Caco-2 (cell line): ENCODE measurements around the gene IQCK. TPM values are rescaled to one million over a fixed set of nuclear protein-coding genes. Genes with fewer than 3 reads are reported as not detected.

Experiments
- BruUV-seq: library from RNA; stranded (reverse); fragments of 400-500 nt; replicated peaks from 2 replicates; lab custom pipeline; 2021; lab: Mats Ljungman, UMichigan
- CTCF ChIA-PET: fragments of 300-600 bp; sonication (Branson Sonifier 250); formaldehyde crosslinking; loops from one replicate; lab custom pipeline; 2022; ENCODE audit warnings: antibody characterized with exemption; lab: Charles Lee
- POLR2A ChIA-PET: fragments of 300-600 bp; sonication (Branson Sonifier 250); formaldehyde crosslinking; loops from one replicate; lab custom pipeline; 2022; ENCODE audit warnings: antibody characterized with exemption; lab: Charles Lee
- DNase-seq, 2 experiments: peaks; one replicate each; pipeline versions ENCODE4 v3.0.0 to v3.0.0-alpha.2; 2020 to 2022
- H3K27me3 ChIP-seq: replicated peaks from 2 replicates; pipeline ENCODE4 v1.6.0; 2011; ENCODE audit warnings: low read length; ENCODE audit not compliant: control insufficient read depth, insufficient read depth
- H3K36me3 ChIP-seq: 2 replicates; pipeline ENCODE4 v1.5.1; 2011; ENCODE audit warnings: low read length; ENCODE audit not compliant: control insufficient read depth, insufficient read depth
- H3K4me1 ChIP-seq: fragments of 250-450 bp; sonication (Bioruptor Pico); 2 replicates; pipeline ENCODE4 v1.5.1; 2020; ENCODE audit warnings: mild to moderate bottlenecking
- H3K4me3 ChIP-seq: 2 replicates; pipeline ENCODE4 v1.5.1; 2011; ENCODE audit warnings: low read depth, mild to moderate bottlenecking, control low read depth, low read length
- H3K9me3 ChIP-seq: fragments of 250-450 bp; sonication (Bioruptor Pico); 2 replicates; pipeline ENCODE4 v1.5.1; 2020; ENCODE audit warnings: mild to moderate bottlenecking, moderate library complexity
- H3K27ac Mint-ChIP-seq: one replicate; pipeline ENCODE4 v1.8.0; 2022; ENCODE audit warnings: mixed read lengths; ENCODE audit not compliant: unreplicated experiment
- H3K27me3 Mint-ChIP-seq: one replicate; pipeline ENCODE4 v1.8.0; 2022; ENCODE audit warnings: mixed read lengths; ENCODE audit not compliant: insufficient read depth, unreplicated experiment
- H3K36me3 Mint-ChIP-seq: one replicate; pipeline ENCODE4 v1.8.0; 2022; ENCODE audit warnings: mild to moderate bottlenecking, mixed read lengths; ENCODE audit not compliant: insufficient read depth, unreplicated experiment
- H3K4me1 Mint-ChIP-seq: one replicate; pipeline ENCODE4 v1.8.0; 2022; ENCODE audit warnings: low read depth, mixed read lengths; ENCODE audit not compliant: unreplicated experiment
- H3K4me3 Mint-ChIP-seq: one replicate; pipeline ENCODE4 v1.8.0; 2022; ENCODE audit warnings: mild to moderate bottlenecking, moderate library complexity, mixed read lengths; ENCODE audit not compliant: unreplicated experiment
- H3K9me3 Mint-ChIP-seq: one replicate; pipeline ENCODE4 v1.8.0; 2022; ENCODE audit warnings: mixed read lengths; ENCODE audit not compliant: unreplicated experiment
- intact Hi-C: fragments of 100-400 bp; cut with micrococcal nuclease; formaldehyde crosslinking; loops from one replicate; pipeline ENCODE4 v1.10.0; 2022; ENCODE audit not compliant: unreplicated experiment
- total RNA-seq: library from RNA; stranded (reverse); gene quantifications from 2 replicates; pipeline ENCODE4 v1.2.3, GENCODE V29; 2022
- TF ChIP-seq, protein P1 (sequence below), 2 experiments: fragments of 200-600 bp in 1 of 2; IDR thresholded peaks; 1 replicate in 1 of 2; 2 replicates in 1 of 2; pipeline versions ENCODE4 v1.5.1 to v1.8.0; 2011 to 2022; ENCODE audit warnings: antibody characterized with exemption in 1 of 2, control low read depth in 1 of 2, inconsistent platforms in 1 of 2, low read depth in 1 of 2, low read length in 1 of 2, mild to moderate bottlenecking in 1 of 2, moderate library complexity in 1 of 2; ENCODE audit not compliant: insufficient read depth in 1 of 2, severe bottlenecking in 1 of 2, unreplicated experiment in 1 of 2

IQCK gene
- total RNA-seq, 1 experiment from 2014 or later: 2.0 TPM

GRCh38 chr16:19685176-19685575 lies 32.9 kb upstream of the IQCK start:
- H3K27me3 ChIP-seq: no peaks in the 10 kb centered on the region
- no peaks in the 10 kb centered on the region for H3K9me3 ChIP-seq
- ChIA-PET CTCF (no interaction called here), POLR2A (no interaction called here)
- no TSS peak for BruUV-seq
- Mint-ChIP-seq H3K4me1 (no peaks in the 10 kb centered on the region), H3K27me3 (no peaks in the 10 kb centered on the region), H3K4me3 (no peak overlapping the region), H3K27ac (no peak overlapping the region), H3K36me3 (no peaks in the 10 kb centered on the region), H3K9me3 (no peaks in the 10 kb centered on the region)
- no peaks in the 10 kb centered on the region for H3K36me3 ChIP-seq
- TF ChIP-seq, protein P1, sequence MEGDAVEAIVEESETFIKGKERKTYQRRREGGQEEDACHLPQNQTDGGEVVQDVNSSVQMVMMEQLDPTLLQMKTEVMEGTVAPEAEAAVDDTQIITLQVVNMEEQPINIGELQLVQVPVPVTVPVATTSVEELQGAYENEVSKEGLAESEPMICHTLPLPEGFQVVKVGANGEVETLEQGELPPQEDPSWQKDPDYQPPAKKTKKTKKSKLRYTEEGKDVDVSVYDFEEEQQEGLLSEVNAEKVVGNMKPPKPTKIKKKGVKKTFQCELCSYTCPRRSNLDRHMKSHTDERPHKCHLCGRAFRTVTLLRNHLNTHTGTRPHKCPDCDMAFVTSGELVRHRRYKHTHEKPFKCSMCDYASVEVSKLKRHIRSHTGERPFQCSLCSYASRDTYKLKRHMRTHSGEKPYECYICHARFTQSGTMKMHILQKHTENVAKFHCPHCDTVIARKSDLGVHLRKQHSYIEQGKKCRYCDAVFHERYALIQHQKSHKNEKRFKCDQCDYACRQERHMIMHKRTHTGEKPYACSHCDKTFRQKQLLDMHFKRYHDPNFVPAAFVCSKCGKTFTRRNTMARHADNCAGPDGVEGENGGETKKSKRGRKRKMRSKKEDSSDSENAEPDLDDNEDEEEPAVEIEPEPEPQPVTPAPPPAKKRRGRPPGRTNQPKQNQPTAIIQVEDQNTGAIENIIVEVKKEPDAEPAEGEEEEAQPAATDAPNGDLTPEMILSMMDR (IDR thresholded peaks at IDR 0.05; ENCODE audit: insufficient read depth in 1 of 2, low read depth in 1 of 2, low read length in 1 of 2, severe bottlenecking in 1 of 2, unreplicated experiment in 1 of 2): no peak
- H3K4me3 ChIP-seq: no peak overlapping the region
- no peaks in the 10 kb centered on the region for H3K4me1 ChIP-seq
- intact Hi-C loops: no loop called here
- DNase-seq: no peak

GRCh38 chr16:19687279-19687678 lies 30.8 kb upstream of the IQCK start:
- no peaks in the 10 kb centered on the region for H3K4me1 Mint-ChIP-seq
- ChIA-PET CTCF (no interaction called here), POLR2A (no interaction called here)
- no peaks in the 10 kb centered on the region for H3K9me3 Mint-ChIP-seq
- BruUV-seq: no TSS peak
- intact Hi-C loops: no loop called here
- Histone ChIP-seq H3K36me3 (no peaks in the 10 kb centered on the region), H3K9me3 (no peaks in the 10 kb centered on the region), H3K27me3 (no peaks in the 10 kb centered on the region), H3K4me1 (no peaks in the 10 kb centered on the region), H3K4me3 (no peak overlapping the region)
- no peak overlapping the region for H3K4me3 Mint-ChIP-seq
- no peaks in the 10 kb centered on the region for H3K36me3 Mint-ChIP-seq
- DNase-seq: no peak
- H3K27me3 Mint-ChIP-seq: no peaks in the 10 kb centered on the region
- TF ChIP-seq, protein P1 (IDR thresholded peaks at IDR 0.05; ENCODE audit: insufficient read depth in 1 of 2, low read depth in 1 of 2, low read length in 1 of 2, severe bottlenecking in 1 of 2, unreplicated experiment in 1 of 2): no peak
- H3K27ac Mint-ChIP-seq: no peak overlapping the region

- no peak overlapping the region for H3K27ac Mint-ChIP-seq
- H3K36me3 Mint-ChIP-seq: no peaks in the 10 kb centered on the region
- no peak for DNase-seq
- Histone ChIP-seq H3K9me3 (no peaks in the 10 kb centered on the region), H3K27me3 (no peaks in the 10 kb centered on the region), H3K4me1 (no peaks in the 10 kb centered on the region), H3K36me3 (no peaks in the 10 kb centered on the region), H3K4me3 (no peak overlapping the region)
- CTCF ChIA-PET: interaction anchor here (0.6 kb wide), 1 partner anchor 54 kb away, joined by 3 read pairs; no protein-coding TSS in a partner anchor
- no TSS peak for BruUV-seq
- TF ChIP-seq, protein P1 (IDR thresholded peaks at IDR 0.05; ENCODE audit: insufficient read depth in 1 of 2, low read depth in 1 of 2, low read length in 1 of 2, severe bottlenecking in 1 of 2, unreplicated experiment in 1 of 2): no peak
- no peaks in the 10 kb centered on the region for H3K27me3 Mint-ChIP-seq
- POLR2A ChIA-PET: no interaction called here
- no peak overlapping the region for H3K4me3 Mint-ChIP-seq
- no peaks in the 10 kb centered on the region for H3K4me1 Mint-ChIP-seq
- H3K9me3 Mint-ChIP-seq: no peaks in the 10 kb centered on the region
- intact Hi-C loops: no loop called here
Observed at GRCh38 chr16:19688396-19689024, 29.6 kb upstream of the IQCK start.
